CD4-positive, alpha-beta T cell treated with Interleukin-1 beta for 1 hour (primary cell): Measurements from ENCODE around the gene PLXNC1.

Source experiments
- DNase-seq, 2 donors: peaks; one replicate each; pipeline ENCODE4 v3.0.0-alpha.2; 2020 to 2022

PLXNC1 gene

DNA sequence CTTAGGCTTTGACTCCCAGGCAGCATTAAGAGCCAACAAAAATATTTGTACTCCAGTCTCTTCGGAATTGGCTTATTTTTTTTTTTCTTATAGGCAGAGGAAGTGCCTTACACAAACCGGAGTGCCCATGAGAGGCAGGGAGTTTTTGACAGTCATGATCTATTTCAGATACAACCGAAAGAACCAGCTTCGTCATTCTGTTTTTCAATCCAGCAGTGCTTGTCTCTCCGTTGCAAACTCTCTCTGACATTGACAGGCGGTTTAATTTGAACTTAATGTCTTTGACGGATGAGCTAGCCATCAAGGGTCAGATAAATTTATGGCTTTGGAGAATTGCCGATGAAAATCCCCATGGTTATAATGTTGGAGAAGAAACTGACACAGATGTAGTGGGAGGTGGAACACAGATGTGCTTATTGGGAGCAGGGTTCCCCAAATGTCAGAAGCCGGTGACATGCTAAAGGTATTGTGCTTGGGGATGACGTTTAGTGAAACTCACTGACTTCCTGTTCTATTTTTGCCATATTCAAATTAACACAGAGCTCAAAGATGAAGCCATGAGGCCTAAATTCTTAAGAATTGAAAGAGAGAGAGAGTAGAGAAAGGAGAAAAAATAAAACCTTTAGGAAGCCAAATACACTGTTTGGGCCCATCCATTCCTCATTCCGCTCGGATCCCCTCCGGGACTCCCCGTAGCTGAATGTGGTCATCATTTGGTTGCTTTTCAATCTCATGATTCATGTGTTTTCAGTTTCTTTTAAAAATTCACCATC is 59.7 kb downstream of the PLXNC1 start:
- peak; percentile 60 to 67 for DNase-seq

DNA sequence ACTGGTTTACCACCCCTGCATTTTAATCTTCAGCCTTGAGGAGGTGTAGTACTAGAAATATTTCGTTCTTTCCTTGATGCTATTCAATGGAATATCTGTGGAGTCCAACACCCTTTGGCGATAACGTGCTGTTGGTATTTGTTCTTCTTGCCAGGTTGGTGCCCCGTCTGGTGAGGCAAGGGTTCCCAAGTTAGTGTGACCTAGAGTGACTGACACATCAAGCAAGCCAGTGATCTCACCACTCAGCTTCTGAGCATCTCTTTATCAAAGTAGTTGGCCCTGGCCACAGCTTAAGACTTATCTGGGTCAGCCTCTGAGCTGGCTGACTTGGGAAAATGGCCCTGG is 60.2 kb downstream of the PLXNC1 start:
- DNase-seq = peak; percentile 36 to 46

DNA sequence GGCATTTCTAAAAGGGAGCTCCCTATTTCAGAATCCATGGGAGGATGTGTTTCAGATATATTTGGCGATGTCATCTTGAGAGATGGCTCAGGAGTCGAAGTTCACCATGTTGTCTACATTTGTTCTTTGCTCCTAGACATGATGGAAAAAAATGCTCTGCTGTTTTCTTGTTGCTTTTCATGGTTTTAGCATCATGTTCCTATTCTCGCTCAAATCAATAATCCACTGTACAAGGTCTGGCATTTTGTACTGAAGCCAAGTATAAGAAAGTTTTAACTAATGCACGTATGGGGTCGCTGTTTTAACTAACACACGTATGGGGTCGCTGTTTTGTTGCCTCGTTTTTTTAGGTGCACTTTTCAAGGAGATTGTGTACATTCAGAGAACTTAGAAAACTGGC is 60.9 kb downstream of the PLXNC1 start:
- DNase-seq = no peak

DNA sequence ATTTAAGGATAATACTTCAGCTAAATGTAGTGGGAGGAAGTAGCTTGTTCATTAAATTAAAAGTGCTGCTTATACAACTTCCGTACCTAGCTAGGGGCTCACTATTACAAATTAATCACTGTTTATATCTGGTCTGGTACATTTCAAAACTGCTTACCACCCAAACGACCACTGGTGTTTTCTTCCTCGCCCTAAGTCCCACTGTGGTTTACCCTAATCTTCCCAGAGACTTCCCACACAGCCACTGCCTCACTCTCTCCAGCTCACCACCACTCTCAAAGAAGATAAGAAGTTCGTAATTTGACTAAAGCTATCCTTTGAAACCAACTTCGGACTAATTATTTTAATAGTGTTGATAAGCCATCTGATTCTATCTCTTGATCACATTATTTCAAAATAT is 62.6 kb downstream of the PLXNC1 start:
- DNase-seq = no peak

DNA sequence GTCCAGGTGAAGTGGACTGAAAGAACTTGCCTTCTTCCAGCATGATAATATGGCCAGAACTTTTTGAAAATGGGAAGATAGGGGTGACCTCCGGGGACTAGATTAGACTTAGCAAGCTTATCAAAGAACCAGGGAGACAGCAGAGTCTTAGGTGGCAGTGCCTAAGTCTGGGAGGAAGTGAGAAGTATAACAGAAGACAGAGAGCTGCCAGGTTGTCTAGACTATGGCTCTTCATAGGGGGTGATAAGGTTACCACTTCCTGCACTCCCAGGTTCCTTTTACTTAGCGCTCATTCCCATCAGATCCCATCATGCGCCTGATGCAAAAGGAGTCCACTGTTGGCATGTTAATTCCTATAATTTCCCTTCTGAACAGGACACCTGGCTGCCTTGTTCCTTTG is 69.9 kb downstream of the PLXNC1 start:
- no peak for DNase-seq

DNA sequence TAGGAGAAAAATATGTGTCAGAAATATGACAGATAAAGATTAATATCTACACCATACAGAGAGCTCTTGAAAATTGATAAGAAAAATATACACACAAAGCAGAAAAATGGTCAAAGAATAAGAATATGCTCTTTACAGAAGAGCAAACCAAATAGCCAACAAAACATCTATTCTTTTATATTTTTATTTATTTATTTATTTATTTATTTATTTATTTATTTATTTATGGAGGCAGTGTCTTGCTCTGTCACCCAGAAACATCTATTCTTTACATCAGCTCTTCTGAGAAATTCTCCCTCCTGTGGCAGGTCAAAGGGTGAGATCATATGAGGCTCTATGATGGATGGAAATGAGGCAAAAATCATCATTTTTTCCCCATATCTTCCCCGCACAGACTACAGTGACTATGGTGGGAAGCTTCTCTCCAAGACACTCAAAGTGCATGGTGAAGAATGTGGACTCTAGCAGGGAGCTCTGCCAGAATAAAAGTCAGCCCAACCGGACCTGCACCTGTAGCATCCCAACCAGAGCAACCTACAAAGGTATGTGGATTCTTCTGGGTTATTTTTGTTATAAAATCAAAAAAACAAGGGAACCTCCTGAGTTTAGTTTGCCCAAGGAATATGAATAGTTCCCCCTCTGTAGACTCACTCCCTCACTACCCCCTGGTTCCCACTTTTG is 71.4 kb downstream of the PLXNC1 start:
- DNase-seq = no peak

DNA sequence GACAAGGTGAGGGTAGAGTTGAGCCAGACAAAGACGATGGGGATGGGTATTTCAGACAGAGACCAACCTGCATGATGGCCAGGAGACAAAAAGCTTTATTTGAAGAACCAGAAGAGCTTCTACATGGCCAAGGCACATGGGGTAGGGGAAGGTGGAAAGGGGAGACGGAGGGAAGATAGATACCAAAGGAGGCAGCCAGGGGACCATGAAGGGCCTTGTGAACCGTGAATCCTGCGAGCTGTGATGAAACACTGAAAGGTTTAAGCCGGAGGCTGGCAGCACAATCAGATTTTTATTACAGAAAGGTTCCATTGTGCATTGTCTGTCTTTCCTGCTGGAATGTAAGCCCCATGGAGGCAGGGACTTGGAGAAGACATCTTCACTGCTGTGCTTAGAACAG is 72.4 kb downstream of the PLXNC1 start:
- no peak for DNase-seq

DNA sequence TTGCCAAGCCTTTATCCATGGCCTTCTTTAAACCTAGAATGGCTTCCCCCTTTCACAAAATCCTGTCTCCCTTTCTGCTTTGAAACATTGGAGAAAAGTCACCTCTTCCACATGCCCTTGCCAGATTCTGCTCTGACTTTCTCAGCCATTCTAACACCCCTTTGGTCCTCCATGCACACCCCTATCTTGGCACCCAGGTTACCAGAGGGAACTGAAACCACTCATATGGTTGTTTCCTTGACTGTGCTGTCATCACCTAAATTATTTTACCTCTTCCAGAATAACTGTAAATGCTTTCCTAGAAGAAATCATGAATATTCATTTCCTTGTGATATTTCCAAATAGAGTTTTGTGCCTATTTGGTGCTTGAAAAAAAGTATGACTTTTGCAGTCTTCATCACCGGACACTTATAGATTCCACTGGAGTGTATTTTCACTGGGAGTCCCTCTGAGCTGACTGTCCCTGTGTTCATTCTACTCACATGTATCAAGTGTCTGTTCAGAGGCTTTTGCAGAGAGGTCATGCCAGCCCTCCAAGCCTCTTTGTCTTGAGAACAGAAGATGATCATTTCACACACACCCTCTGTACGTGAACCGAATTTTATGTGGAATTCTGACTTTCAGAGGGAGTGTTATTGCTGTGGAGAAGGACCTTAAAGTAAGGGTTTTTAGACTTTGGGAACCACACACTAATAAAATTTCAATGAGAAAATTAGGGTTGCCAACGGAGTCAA is 74.1 kb downstream of the PLXNC1 start:
- no peak for DNase-seq

DNA sequence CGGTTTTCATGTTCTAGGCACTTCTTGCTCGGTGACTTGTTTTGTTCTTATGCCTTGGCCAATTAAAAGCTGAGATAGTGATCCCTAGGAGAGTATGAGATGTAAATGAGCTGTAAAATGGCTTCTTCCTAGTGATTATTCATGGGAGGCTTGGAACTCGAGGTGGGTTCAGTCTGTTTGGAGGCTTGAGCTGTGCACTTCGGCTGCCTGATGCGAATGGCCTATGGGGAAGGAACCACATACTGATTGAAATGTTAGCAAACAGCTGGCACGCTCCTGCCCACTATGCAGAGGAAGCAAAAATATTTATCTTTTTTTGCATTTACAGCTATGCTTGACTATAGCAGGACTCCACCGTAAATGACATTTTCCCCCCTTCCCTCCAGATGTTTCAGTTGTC is 75.5 kb downstream of the PLXNC1 start:
- DNase-seq = no peak

DNA sequence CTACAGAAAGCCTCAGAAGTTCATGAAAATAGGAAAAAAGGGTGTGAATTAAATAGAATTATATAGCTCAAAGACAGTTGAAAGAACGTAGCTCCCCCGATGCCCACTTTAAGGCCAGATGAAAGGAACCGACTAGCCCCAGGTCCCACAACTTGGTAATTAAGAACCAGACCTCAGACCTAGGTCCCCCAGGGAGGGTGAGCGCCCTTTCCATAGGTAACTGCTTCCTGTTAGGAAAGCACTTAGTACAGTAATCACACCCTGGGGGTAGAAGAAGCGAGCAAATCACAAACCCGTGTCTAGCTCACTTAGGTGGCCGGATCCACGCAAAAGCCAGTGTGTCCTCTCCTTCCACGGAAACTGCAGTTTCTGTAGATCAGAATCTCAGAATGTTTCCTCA is 77.1 kb downstream of the PLXNC1 start:
- no peak for DNase-seq

DNA sequence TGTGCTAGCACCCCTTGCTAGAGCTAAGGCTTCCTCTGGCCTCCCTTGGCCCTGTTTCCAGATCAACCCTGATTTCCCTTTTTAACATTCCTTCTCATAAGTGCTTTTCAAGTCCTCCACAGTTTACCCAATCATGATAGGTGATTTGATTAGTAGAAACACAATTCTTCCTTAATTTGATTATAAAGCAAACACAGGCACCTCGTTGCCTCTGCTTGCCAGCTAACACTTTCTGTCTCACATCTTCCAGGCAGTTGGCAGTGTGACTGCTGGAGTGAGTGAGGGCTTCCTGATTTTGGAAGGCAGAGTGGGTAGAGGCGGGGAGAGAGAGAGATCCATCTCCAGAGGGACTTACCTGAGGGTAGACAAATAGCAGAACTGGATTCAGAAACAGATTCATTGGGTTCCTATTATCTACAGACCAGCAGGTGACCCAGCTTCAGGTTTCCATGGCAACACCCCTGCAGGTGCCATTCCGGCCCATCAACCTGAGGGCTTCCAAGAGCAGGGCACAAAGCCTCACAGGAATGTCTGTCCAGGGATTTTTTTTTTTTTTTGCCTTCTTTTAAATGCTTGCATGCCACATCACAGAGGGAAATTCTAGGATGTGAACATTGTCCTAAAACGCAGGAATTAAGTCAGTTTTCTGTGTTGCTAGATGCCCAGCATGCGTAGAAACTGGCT is 77.7 kb downstream of the PLXNC1 start:
- DNase-seq = no peak

DNA sequence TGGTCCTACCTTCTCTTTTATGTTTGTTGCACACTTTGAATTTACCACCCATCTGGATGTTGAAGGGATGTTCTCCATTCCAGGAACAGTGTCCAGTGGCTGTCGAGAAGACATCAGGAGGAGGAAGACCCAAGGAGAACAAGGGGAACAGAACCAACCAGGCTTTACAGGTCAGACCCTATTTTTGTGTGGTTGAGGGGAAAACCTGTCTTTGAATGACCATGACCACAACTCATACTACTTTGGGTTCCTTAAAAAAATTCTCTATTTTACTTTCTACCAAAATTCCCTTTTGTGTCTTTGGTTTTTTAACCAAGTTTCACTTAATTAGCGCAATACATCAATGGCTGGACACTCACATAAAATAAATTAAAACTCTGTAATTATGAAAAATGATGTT is 78.7 kb downstream of the PLXNC1 start:
- no peak for DNase-seq

DNA sequence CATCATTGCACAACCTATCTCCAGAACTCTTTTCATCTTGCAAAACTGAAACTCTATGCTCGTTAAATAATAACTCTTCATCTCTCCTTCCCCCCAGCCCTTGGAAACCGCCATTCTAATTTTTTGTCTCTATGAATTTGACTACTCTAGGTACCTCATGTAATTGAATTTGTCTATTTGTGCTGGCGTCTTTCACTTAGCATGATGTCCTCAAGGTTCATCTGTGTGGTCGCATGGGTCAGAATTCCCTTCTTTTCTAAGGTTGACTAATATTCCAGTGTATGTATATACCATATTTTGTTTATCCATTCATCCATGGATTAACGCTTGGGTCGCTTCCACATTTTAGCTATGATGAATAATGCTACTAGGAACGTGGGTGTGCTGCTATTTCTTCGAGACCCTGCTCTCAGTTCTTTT is 80.1 kb downstream of the PLXNC1 start:
- DNase-seq = no peak

DNA sequence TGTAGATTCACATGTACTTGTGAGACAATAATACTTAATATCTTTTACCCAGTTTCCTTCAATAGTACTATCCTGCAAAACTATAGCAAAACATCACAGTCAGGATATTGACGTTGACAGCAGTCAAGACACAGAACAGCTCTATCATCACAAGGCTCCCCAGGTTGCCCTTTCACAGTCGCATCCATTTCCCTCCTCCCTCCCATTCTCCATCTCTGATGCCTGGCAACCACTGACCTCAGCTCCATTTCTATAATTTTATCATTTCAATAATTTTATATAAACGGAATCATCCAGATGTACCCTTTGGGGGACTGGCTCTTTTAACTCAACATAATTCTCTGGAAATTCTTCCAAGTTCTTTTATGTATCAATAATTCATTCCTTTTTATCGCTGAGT is 81.5 kb downstream of the PLXNC1 start:
- DNase-seq = no peak

DNA sequence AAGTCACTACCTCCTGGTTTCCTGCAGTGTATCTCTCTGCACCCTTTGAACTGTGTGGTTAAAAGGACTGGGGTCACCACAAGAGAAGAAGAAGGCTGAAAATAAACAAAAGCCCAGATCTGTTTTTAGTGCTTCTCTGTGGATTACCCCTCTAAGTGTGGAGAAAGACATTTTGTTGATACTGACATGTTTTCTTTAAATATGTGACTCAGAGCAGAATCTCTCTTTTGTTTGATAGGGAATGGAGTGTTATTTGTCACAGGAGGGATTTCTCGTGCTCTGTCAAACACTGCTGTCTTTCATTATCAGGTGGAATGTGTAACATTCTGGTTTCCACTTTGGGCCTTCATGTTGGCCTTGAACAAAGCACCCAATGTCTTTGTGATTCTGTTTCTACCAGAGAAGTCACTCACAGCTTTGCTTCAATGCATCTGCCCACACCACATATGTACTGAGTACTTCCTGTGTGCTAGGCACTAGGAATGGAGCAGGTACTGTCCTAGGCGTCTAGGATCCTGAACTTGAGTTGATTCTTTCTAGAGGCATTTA is 82.1 kb downstream of the PLXNC1 start:
- no peak for DNase-seq

DNA sequence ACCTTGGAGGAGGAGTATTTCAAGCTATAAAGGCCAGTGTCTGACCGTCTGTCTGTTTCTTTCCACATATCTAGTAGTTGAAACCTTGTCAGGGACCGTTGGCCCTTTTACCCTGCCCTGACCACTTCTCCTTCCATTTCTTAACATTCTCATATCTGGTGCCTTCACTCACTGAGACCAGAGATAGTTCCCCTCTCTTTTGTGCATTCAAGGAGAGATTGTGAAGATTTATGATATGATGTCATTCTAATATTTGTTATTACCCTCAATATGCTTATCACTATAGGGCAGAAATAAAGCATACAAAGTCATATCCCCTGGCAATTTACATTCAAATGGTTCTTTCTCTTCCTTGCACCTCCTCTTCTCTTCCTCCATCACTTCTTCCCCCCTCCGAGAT is 83.3 kb downstream of the PLXNC1 start:
- no peak for DNase-seq

DNA sequence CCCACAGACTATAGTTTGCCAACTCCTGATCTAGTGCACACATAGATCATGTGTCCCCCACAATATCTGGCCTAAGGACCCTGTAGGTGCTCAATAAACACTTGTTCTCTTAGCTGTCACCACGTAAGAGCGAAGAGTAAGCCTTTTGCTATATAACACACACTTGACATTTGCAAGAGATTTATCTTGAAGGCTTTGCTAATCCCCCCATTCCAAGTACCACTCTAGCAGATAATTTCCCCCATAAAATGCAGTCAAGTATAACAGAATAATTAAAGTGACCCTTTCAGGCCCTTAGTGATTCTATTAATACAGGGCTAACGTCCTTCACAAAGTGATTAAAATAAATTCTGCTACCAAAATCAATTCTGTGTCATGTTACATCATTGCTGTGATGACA is 87.5 kb downstream of the PLXNC1 start:
- no peak for DNase-seq

DNA sequence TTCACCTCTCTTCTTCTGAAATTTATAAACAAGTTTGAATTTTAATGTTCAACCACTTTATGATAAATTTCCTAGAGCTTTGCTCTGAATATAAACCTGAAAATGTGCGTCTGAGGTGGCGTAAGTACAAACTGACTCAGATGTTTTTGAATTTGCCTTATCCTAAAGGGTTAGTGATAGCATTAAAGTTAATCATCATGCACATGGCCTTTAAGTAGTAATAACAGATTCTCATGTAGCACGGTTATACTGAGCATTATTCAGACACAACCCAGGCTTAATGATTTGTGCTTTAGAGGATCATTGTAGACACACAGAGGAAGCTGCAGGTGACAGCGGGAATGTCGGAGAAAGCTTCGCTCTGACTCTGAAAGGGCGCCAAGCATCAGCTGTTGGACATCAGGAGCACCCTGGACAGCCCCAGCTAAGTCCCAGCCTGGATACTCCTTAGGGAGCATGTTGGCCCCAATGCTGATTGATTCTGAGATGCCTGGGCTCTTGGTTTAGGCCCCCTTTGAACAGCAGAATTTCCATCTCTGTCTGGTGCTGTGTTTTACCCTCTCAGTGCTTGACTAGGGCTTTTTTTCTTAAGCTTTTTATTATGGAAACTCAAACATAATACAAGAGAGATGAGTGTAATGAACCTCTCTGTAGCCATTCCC is 91.1 kb downstream of the PLXNC1 start:
- no peak for DNase-seq

DNA sequence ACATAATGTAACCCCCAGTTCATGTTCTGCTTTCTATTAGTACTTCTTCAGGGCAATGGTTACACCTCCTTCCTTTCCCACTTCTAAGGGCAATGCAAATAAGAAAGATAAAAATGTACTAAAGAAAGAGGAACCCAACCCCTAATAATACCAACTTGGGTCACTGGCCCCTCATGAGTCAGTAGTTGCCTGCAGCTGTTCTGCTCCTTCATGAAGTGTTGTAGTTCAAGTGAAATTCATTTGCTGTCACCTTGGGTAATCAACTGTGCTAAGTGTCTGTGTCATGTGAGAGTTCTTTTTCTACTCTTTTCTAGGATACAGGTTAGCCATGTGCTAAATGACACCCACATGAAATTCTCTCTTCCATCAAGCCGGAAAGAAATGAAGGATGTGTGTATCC is 91.8 kb downstream of the PLXNC1 start:
- DNase-seq = peak in 1 of 2 donors; percentile 58

DNA sequence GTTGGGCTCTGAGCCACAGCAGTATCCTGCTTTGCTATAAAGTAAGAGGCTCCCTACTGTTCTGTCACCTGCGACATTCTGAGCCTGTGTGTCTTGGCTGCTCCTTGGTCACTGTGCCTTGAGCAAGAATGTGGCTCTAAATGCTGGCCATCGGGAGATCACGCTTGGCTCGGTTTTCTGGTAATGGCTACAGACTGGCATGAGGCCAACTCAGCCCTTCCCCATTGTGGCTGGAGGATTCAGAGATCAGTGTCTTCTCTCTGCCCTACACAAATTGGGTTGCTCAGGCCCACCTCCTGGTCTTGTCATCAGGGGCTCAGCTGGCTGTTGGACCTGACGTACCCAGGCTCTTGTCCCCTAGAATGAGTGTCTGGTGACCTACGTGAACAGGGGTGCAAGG is 94.5 kb downstream of the PLXNC1 start:
- DNase-seq = no peak

DNA sequence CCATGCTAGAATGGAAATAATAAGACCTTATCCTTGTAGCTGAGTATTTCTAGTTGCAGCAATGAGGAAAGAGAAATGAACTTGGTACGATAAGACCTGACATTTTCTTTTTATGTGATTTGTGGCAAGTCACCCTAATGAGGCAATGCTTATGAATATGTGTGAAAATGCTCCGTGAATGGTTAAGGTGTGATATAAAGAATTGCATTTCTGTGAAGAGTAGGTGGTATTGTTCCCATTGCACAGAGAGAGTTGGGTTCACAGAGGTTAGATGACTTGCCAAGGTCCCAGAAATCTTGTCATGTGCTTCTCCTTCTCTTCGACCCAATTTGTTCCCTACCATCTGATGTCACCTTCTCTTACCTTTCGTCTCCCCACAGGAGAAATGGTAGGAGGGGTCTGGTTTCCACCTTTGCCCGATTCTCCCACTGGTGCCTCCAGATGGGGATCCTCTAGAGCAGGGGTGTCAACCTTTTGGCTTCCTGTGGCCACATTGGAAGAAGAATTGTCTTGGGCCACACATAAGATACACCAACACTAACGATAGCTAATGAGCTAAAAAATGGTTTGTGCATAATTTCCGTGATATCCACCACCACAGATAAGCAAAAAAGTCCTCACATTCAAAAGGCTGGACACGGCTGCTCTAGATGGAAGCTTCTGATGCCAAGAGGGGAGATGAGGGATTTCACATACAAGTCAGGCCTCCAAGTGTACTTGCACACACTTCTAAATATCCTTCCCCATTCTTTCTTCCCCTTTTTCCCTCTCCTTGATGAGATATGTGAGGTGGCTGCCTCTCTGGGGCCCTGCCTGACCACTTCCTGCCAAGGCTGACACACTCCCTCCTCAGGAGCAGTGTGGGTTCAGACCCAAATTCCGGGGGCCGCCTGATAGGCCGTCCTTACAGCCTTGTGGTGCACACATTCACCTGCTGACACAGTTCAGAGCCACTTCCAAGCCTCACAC is 96.1 kb downstream of the PLXNC1 start:
- peak; percentile 48 to 68 for DNase-seq
